HEK293 (cell line): ENCODE results near the gene TBCK.

ENCODE experiments used
- PATZ1 ChIP-seq: fragments of 450-650 bp; formaldehyde crosslinking; IDR thresholded peaks from 2 replicates; pipeline ENCODE4 v1.5.1; 2016; ENCODE audit warnings: missing biosample characterization, missing genetic modification characterization
- SP2 ChIP-seq: fragments of 450-650 bp; formaldehyde crosslinking; IDR thresholded peaks from 2 replicates; pipeline ENCODE4 v1.5.1; 2016; ENCODE audit warnings: missing biosample characterization, missing genetic modification characterization
- ZNF121 ChIP-seq: fragments of 450-650 bp; formaldehyde crosslinking; IDR thresholded peaks from 2 replicates; pipeline ENCODE4 v1.5.1; 2016; ENCODE audit warnings: missing biosample characterization, missing genetic modification characterization
- ZNF148 ChIP-seq: fragments of 450-650 bp; formaldehyde crosslinking; IDR thresholded peaks from 2 replicates; pipeline ENCODE4 v1.5.0; 2017; ENCODE audit warnings: missing biosample characterization, missing genetic modification characterization, borderline replicate concordance
- ZNF23 ChIP-seq: fragments of 450-650 bp; formaldehyde crosslinking; IDR thresholded peaks from 2 replicates; pipeline ENCODE4 v1.5.1; 2016; ENCODE audit warnings: missing biosample characterization, missing genetic modification characterization, borderline replicate concordance
- ZNF24 ChIP-seq: fragments of 450-650 bp; formaldehyde crosslinking; IDR thresholded peaks from 2 replicates; pipeline ENCODE4 v1.5.1; 2016; ENCODE audit warnings: missing biosample characterization, missing genetic modification characterization
- ZNF274 ChIP-seq, 2 experiments: fragments of 200-500 bp in 1 of 2; fragments of 450-650 bp in 1 of 2; sonication (Bioruptor generic) in 1 of 2; formaldehyde crosslinking in 1 of 2; IDR thresholded peaks; 2 replicates each; pipeline versions ENCODE4 v1.5.1 to v1.6.1; 2014 to 2016; ENCODE audit warnings: borderline replicate concordance in 1 of 2, inconsistent platforms in 1 of 2, low read length in 1 of 2, missing biosample characterization in 1 of 2, missing genetic modification characterization in 1 of 2
- ZNF707 ChIP-seq: fragments of 450-650 bp; formaldehyde crosslinking; IDR thresholded peaks from 2 replicates; pipeline ENCODE4 v1.5.1; 2016; ENCODE audit warnings: missing biosample characterization, missing genetic modification characterization
- ZXDB ChIP-seq: fragments of 450-650 bp; formaldehyde crosslinking; IDR thresholded peaks from 2 replicates; pipeline ENCODE4 v1.5.1; 2016; ENCODE audit warnings: missing biosample characterization, missing genetic modification characterization
- TF ChIP-seq, protein P1 (sequence below): fragments of 450-650 bp; formaldehyde crosslinking; IDR thresholded peaks from 2 replicates; pipeline ENCODE4 v1.5.1; 2016; ENCODE audit warnings: missing biosample characterization, missing genetic modification characterization
- TF ChIP-seq, protein P2 (sequence below): fragments of 450-650 bp; formaldehyde crosslinking; IDR thresholded peaks from 2 replicates; pipeline ENCODE4 v1.5.1; 2016; ENCODE audit warnings: missing biosample characterization, missing genetic modification characterization
- TF ChIP-seq, protein P3 (sequence below): fragments of 450-650 bp; formaldehyde crosslinking; conservative IDR thresholded peaks from 2 replicates; pipeline ENCODE4 v1.5.1; 2016; ENCODE audit warnings: low read depth, missing biosample characterization, missing genetic modification characterization
- TF ChIP-seq, protein P4 (sequence below): fragments of 450-650 bp; formaldehyde crosslinking; IDR thresholded peaks from 2 replicates; pipeline ENCODE4 v1.5.1; 2016; ENCODE audit warnings: missing biosample characterization, missing genetic modification characterization

- TF ChIP-seq, protein P1, sequence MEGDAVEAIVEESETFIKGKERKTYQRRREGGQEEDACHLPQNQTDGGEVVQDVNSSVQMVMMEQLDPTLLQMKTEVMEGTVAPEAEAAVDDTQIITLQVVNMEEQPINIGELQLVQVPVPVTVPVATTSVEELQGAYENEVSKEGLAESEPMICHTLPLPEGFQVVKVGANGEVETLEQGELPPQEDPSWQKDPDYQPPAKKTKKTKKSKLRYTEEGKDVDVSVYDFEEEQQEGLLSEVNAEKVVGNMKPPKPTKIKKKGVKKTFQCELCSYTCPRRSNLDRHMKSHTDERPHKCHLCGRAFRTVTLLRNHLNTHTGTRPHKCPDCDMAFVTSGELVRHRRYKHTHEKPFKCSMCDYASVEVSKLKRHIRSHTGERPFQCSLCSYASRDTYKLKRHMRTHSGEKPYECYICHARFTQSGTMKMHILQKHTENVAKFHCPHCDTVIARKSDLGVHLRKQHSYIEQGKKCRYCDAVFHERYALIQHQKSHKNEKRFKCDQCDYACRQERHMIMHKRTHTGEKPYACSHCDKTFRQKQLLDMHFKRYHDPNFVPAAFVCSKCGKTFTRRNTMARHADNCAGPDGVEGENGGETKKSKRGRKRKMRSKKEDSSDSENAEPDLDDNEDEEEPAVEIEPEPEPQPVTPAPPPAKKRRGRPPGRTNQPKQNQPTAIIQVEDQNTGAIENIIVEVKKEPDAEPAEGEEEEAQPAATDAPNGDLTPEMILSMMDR (tag by site-specific recombination) = no peak
- no peak for TF ChIP-seq ZNF24 (tag by site-specific recombination)
- TF ChIP-seq, protein P2, sequence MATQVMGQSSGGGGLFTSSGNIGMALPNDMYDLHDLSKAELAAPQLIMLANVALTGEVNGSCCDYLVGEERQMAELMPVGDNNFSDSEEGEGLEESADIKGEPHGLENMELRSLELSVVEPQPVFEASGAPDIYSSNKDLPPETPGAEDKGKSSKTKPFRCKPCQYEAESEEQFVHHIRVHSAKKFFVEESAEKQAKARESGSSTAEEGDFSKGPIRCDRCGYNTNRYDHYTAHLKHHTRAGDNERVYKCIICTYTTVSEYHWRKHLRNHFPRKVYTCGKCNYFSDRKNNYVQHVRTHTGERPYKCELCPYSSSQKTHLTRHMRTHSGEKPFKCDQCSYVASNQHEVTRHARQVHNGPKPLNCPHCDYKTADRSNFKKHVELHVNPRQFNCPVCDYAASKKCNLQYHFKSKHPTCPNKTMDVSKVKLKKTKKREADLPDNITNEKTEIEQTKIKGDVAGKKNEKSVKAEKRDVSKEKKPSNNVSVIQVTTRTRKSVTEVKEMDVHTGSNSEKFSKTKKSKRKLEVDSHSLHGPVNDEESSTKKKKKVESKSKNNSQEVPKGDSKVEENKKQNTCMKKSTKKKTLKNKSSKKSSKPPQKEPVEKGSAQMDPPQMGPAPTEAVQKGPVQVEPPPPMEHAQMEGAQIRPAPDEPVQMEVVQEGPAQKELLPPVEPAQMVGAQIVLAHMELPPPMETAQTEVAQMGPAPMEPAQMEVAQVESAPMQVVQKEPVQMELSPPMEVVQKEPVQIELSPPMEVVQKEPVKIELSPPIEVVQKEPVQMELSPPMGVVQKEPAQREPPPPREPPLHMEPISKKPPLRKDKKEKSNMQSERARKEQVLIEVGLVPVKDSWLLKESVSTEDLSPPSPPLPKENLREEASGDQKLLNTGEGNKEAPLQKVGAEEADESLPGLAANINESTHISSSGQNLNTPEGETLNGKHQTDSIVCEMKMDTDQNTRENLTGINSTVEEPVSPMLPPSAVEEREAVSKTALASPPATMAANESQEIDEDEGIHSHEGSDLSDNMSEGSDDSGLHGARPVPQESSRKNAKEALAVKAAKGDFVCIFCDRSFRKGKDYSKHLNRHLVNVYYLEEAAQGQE (tag by site-specific recombination) = no peak
- TF ChIP-seq, protein P3, sequence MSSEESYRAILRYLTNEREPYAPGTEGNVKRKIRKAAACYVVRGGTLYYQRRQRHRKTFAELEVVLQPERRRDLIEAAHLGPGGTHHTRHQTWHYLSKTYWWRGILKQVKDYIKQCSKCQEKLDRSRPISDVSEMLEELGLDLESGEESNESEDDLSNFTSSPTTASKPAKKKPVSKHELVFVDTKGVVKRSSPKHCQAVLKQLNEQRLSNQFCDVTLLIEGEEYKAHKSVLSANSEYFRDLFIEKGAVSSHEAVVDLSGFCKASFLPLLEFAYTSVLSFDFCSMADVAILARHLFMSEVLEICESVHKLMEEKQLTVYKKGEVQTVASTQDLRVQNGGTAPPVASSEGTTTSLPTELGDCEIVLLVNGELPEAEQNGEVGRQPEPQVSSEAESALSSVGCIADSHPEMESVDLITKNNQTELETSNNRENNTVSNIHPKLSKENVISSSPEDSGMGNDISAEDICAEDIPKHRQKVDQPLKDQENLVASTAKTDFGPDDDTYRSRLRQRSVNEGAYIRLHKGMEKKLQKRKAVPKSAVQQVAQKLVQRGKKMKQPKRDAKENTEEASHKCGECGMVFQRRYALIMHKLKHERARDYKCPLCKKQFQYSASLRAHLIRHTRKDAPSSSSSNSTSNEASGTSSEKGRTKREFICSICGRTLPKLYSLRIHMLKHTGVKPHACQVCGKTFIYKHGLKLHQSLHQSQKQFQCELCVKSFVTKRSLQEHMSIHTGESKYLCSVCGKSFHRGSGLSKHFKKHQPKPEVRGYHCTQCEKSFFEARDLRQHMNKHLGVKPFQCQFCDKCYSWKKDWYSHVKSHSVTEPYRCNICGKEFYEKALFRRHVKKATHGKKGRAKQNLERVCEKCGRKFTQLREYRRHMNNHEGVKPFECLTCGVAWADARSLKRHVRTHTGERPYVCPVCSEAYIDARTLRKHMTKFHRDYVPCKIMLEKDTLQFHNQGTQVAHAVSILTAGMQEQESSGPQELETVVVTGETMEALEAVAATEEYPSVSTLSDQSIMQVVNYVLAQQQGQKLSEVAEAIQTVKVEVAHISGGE (tag by site-specific recombination) = no peak
- TF ChIP-seq ZNF148 (tag by site-specific recombination) = no peak
- TF ChIP-seq, protein P4, sequence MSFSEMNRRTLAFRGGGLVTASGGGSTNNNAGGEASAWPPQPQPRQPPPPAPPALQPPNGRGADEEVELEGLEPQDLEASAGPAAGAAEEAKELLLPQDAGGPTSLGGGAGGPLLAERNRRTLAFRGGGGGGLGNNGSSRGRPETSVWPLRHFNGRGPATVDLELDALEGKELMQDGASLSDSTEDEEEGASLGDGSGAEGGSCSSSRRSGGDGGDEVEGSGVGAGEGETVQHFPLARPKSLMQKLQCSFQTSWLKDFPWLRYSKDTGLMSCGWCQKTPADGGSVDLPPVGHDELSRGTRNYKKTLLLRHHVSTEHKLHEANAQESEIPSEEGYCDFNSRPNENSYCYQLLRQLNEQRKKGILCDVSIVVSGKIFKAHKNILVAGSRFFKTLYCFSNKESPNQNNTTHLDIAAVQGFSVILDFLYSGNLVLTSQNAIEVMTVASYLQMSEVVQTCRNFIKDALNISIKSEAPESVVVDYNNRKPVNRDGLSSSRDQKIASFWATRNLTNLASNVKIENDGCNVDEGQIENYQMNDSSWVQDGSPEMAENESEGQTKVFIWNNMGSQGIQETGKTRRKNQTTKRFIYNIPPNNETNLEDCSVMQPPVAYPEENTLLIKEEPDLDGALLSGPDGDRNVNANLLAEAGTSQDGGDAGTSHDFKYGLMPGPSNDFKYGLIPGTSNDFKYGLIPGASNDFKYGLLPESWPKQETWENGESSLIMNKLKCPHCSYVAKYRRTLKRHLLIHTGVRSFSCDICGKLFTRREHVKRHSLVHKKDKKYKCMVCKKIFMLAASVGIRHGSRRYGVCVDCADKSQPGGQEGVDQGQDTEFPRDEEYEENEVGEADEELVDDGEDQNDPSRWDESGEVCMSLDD (tag by site-specific recombination) = no peak
- no peak for TF ChIP-seq ZNF23 (tag by site-specific recombination)
- no peak for TF ChIP-seq PATZ1 (tag by site-specific recombination)
- TF ChIP-seq ZNF707 (tag by site-specific recombination) = no peak
- no peak for TF ChIP-seq SP2 (tag by site-specific recombination)
- no peak for TF ChIP-seq ZNF121 (tag by site-specific recombination)
- no peak for TF ChIP-seq ZNF274 (IDR thresholded peaks at IDR 0.05; ENCODE audit: low read length)
- no peak for TF ChIP-seq ZNF274 (tag by site-specific recombination; IDR thresholded peaks at IDR 0.05; ENCODE audit: borderline replicate concordance)
- TF ChIP-seq ZXDB (tag by site-specific recombination) = no peak
Measured at GRCh38 chr4:106358899-106359298, 42.9 kb upstream of the TBCK start.
